ENCODE measurements around the gene ITGB6. TPM values are rescaled to one million over a fixed set of nuclear protein-coding genes. Genes with fewer than 3 reads are reported as not detected.

The ITGB6 gene
- total and polyA plus RNA-seq, 2 of the 8 experiments (the other 6 are each of a cell fraction or from before 2014, with no cell fraction given), result not detected

DNA sequence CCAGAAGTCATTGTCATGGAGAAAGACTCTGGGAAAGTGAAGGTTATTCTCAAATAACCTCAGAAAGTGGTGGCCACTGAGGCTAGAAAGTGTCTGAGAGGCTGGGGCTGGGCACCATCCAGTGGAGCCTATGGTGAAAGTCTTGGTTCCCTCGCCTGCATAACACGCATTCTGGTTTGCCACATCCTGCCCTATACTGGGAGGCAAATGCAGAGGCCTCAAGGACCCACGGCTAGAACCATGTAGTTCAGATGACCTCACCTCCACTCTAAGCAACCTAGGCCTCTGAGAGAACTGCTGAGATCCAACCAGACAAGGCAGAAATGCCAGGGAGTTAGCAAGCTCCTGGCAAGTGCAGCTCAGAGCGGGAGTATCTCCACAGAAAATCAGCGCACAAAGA is 5.1 kb downstream of the ITGB6 start:
- no peak overlapping the region for H3K9ac ChIP-seq (replicated peaks in 1 of 4; ENCODE audit: extremely low read depth in 1 of 4, low read depth in 3 of 4, low read length in 3 of 4)
- no peak overlapping the region for H2BK12ac ChIP-seq (ENCODE audit: low read depth, low read length)
- ChIA-PET CTCF (ENCODE audit: partially characterized antibody) (interaction anchor here (0.9 to 2.0 kb wide), 4 partner anchors 14 to 85 kb away, joined by 3 to 5 read pairs (median 3); no protein-coding TSS in a partner anchor), POLR2A (ENCODE audit: partially characterized antibody) (no interaction called here)
- H3K27ac ChIP-seq (ENCODE audit: low read depth, low read length), result no peak overlapping the region
- H2BK5ac ChIP-seq (ENCODE audit: low read depth, low read length), result no peak overlapping the region
- H3K36me3 ChIP-seq (ENCODE audit: control insufficient read depth in 2 of 4, insufficient read depth in 4 of 4, low read length in 3 of 4), result no peaks in the 10 kb centered on the region
- H3K23me2 ChIP-seq (ENCODE audit: low read depth, low read length), result no peaks in the 10 kb centered on the region
- no peak overlapping the region for H2BK120ac ChIP-seq (replicated peaks; ENCODE audit: low read depth, low read length)
- H3K14ac ChIP-seq (ENCODE audit: insufficient read length), result no peak overlapping the region
- no peak overlapping the region for H2BK20ac ChIP-seq (ENCODE audit: low read length)
- H2BK15ac ChIP-seq (ENCODE audit: low read length), result no peak overlapping the region
- H3K4me2 ChIP-seq (ENCODE audit: insufficient read depth in 1 of 2, low read depth in 2 of 2, low read length in 2 of 2), result no peak overlapping the region
- no peak overlapping the region for H3K4me3 ChIP-seq (ENCODE audit: extremely low read depth in 1 of 4, insufficient read depth in 2 of 4, low read depth in 3 of 4, low read length in 4 of 4)
- H3K79me1 ChIP-seq (ENCODE audit: low read depth, low read length), result no peaks in the 10 kb centered on the region
- H3K27me3 ChIP-seq (replicated peaks in 1 of 4; ENCODE audit: control insufficient read depth in 3 of 4, extremely low read depth in 1 of 4, insufficient read depth in 3 of 4, low read length in 3 of 4), result no peaks in the 10 kb centered on the region
- 92% methylated on average over 5 of the region's 5 CpGs; no CpG with 5 or more reads in 1 of the 2 experiments for WGBS, 2 experiments (ENCODE audit: extremely low coverage in 1 of 2, insufficient coverage in 1 of 2, insufficient read length in 1 of 2, insufficient replicate concordance in 2 of 2, low coverage in 1 of 2, low lambda C conversion rate in 2 of 2, missing lambda C conversion rate in 1 of 2)
- no peak overlapping the region for H4K8ac ChIP-seq (ENCODE audit: extremely low read depth, insufficient read depth, low read length)
- no peaks in the 10 kb centered on the region for H4K20me1 ChIP-seq (replicated peaks in 1 of 2; ENCODE audit: control insufficient read depth in 1 of 2, insufficient read depth in 2 of 2, low read length in 2 of 2)
- no peak overlapping the region for H3K23ac ChIP-seq (ENCODE audit: insufficient read length)
- DNase-seq (ENCODE audit: low read depth in 1 of 2, low spot score in 2 of 2), result no peak
- FAIRE-seq, result no peak
- no peak overlapping the region for H3K4ac ChIP-seq (replicated peaks; ENCODE audit: insufficient read length, low read depth, low read length)
- H3K4me1 ChIP-seq (replicated peaks in 1 of 4; ENCODE audit: control insufficient read depth in 3 of 4, insufficient read depth in 4 of 4, low read length in 3 of 4), result no peaks in the 10 kb centered on the region
- H2AFZ ChIP-seq (ENCODE audit: low read length), result no peak overlapping the region
- TF ChIP-seq BCL11A (IDR thresholded peaks at IDR 0.05; ENCODE audit: low read depth in 2 of 2, low read length in 2 of 2) (no peak), TAF1 (IDR thresholded peaks at IDR 0.05; ENCODE audit: low read depth, low read length) (no peak), TAF7 (optimal IDR thresholded peaks at IDR 0.05; ENCODE audit: borderline replicate concordance, low read depth, low read length) (no peak), ZNF274 (IDR thresholded peaks at IDR 0.05; ENCODE audit: borderline replicate concordance, extremely low read depth, low read length) (no peak), CTBP2 (IDR thresholded peaks at IDR 0.05; ENCODE audit: borderline replicate concordance, insufficient read depth, insufficient read length, low read length) (no peak), BACH1 (IDR thresholded peaks at IDR 0.05; ENCODE audit: low read length) (no peak), POU5F1 (IDR thresholded peaks at IDR 0.05; ENCODE audit: low read depth, low read length) (no peak), KDM4A (IDR thresholded peaks at IDR 0.05; ENCODE audit: low read depth, low read length, severe bottlenecking) (no peak), SIRT6 (IDR thresholded peaks at IDR 0.05; ENCODE audit: low read length) (no peak)
- TF ChIP-seq, protein P1, sequence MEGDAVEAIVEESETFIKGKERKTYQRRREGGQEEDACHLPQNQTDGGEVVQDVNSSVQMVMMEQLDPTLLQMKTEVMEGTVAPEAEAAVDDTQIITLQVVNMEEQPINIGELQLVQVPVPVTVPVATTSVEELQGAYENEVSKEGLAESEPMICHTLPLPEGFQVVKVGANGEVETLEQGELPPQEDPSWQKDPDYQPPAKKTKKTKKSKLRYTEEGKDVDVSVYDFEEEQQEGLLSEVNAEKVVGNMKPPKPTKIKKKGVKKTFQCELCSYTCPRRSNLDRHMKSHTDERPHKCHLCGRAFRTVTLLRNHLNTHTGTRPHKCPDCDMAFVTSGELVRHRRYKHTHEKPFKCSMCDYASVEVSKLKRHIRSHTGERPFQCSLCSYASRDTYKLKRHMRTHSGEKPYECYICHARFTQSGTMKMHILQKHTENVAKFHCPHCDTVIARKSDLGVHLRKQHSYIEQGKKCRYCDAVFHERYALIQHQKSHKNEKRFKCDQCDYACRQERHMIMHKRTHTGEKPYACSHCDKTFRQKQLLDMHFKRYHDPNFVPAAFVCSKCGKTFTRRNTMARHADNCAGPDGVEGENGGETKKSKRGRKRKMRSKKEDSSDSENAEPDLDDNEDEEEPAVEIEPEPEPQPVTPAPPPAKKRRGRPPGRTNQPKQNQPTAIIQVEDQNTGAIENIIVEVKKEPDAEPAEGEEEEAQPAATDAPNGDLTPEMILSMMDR (IDR thresholded peaks at IDR 0.05; ENCODE audit: control extremely low read depth in 1 of 3, insufficient read depth in 1 of 3, low read depth in 1 of 3, low read length in 3 of 3), result no peak
- no peak overlapping the region for H3K56ac ChIP-seq (replicated peaks; ENCODE audit: insufficient read length, low read depth, low read length)
- H3K9me3 ChIP-seq (ENCODE audit: insufficient read depth in 2 of 2, low read depth in 1 of 2, low read length in 1 of 2), result no peaks in the 10 kb centered on the region
- no peak overlapping the region for H2AK5ac ChIP-seq (ENCODE audit: low read depth, low read length)
- H3K18ac ChIP-seq (ENCODE audit: extremely low read depth, low read length), result no peak overlapping the region
- no peaks in the 10 kb centered on the region for H3K79me2 ChIP-seq (ENCODE audit: control insufficient read depth in 1 of 2, insufficient read depth in 2 of 2, low read length in 2 of 2)
- H4K91ac ChIP-seq (replicated peaks; ENCODE audit: insufficient read length, low read length), result no peak overlapping the region
- no peak overlapping the region for H4K5ac ChIP-seq (ENCODE audit: insufficient read length, low read depth, low read length)

Data from H1 (cell line).